Adrenal gland (tissue), 5 donors: ENCODE measurements around the gene MICU2.

Experiments
- POLR2A ChIP-seq, 2 donors: fragments of 450-650 bp; IDR thresholded peaks; one replicate each; pipeline ENCODE4 v1.6.1; 2017; ENCODE audit warnings: antibody characterized with exemption in 2 of 2, mild to moderate bottlenecking in 2 of 2, moderate library complexity in 1 of 2
- TF ChIP-seq, protein P1 (sequence below), 6 experiments: fragments of 450-650 bp in 4 of 6; fragments of 200-600 bp in 2 of 6; sonication (generic) in 1 of 6; IDR thresholded peaks; 1 replicate in 5 of 6; 2 replicates in 1 of 6; pipeline versions ENCODE4 v1.5.1 to v1.8.0; 2016 to 2021; ENCODE audit warnings: antibody characterized with exemption in 6 of 6, mild to moderate bottlenecking in 2 of 6, moderate library complexity in 1 of 6
- donor health status: DM: no; HTN: no; CAD: no.

DNA sequence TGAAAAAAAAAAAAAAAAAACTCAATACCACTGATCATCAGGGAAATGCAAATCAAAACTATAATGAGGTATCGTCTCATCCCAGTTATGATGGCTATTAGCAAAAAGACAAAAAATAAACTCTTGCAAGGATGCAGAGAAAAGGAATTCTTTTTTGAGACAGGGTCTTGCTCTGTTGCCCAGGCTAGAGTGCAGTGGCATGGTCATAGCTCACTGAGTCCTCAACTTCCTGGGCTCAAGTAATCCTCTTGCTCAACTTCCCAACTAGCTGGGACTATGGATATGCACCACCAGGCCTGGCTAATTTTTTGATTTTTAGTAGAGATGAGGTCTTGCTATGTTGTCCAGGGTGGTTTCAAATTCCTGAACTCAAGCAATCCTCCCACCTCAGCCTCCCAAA, 59.5 kb downstream of the MICU2 start:
- TF ChIP-seq, protein P1, sequence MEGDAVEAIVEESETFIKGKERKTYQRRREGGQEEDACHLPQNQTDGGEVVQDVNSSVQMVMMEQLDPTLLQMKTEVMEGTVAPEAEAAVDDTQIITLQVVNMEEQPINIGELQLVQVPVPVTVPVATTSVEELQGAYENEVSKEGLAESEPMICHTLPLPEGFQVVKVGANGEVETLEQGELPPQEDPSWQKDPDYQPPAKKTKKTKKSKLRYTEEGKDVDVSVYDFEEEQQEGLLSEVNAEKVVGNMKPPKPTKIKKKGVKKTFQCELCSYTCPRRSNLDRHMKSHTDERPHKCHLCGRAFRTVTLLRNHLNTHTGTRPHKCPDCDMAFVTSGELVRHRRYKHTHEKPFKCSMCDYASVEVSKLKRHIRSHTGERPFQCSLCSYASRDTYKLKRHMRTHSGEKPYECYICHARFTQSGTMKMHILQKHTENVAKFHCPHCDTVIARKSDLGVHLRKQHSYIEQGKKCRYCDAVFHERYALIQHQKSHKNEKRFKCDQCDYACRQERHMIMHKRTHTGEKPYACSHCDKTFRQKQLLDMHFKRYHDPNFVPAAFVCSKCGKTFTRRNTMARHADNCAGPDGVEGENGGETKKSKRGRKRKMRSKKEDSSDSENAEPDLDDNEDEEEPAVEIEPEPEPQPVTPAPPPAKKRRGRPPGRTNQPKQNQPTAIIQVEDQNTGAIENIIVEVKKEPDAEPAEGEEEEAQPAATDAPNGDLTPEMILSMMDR (IDR thresholded peaks at IDR 0.05): no peak
- no peak for TF ChIP-seq POLR2A (IDR thresholded peaks at IDR 0.05)
